Adrenal gland (tissue), 5 donors: Measurements from ENCODE around the gene MFAP2.

Experiments used
- POLR2A ChIP-seq, 2 donors: fragments of 450-650 bp; IDR thresholded peaks; one replicate each; pipeline ENCODE4 v1.6.1; 2017; ENCODE audit warnings: antibody characterized with exemption in 2 of 2, mild to moderate bottlenecking in 2 of 2, moderate library complexity in 1 of 2
- TF ChIP-seq, protein P1 (sequence below), 6 experiments: fragments of 450-650 bp in 4 of 6; fragments of 200-600 bp in 2 of 6; sonication (generic) in 1 of 6; IDR thresholded peaks; 1 replicate in 5 of 6; 2 replicates in 1 of 6; pipeline versions ENCODE4 v1.5.1 to v1.8.0; 2016 to 2021; ENCODE audit warnings: antibody characterized with exemption in 6 of 6, mild to moderate bottlenecking in 2 of 6, moderate library complexity in 1 of 6
- donor health status: DM: no; HTN: no; CAD: no.

DNA sequence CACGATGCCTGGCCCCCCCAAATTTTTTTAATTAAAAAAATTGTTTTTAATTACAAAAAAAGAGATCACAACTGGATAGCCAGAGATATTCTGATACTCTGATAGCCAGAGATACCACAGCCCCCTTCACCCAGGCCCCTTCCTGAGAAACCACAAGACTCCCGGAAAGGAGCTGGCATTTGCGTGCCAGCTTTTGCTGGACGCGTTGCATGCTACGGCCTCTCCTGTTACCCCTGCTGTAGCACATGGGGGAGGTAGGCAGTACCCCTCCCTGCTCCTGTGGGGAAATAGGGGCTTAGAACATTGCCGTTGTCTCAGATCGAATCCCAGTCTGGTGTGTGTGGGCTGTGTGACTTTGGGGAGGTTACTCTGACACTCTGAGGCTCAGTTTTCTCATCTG lies 22.7 kb downstream of the MFAP2 start:
- TF ChIP-seq, protein P1, sequence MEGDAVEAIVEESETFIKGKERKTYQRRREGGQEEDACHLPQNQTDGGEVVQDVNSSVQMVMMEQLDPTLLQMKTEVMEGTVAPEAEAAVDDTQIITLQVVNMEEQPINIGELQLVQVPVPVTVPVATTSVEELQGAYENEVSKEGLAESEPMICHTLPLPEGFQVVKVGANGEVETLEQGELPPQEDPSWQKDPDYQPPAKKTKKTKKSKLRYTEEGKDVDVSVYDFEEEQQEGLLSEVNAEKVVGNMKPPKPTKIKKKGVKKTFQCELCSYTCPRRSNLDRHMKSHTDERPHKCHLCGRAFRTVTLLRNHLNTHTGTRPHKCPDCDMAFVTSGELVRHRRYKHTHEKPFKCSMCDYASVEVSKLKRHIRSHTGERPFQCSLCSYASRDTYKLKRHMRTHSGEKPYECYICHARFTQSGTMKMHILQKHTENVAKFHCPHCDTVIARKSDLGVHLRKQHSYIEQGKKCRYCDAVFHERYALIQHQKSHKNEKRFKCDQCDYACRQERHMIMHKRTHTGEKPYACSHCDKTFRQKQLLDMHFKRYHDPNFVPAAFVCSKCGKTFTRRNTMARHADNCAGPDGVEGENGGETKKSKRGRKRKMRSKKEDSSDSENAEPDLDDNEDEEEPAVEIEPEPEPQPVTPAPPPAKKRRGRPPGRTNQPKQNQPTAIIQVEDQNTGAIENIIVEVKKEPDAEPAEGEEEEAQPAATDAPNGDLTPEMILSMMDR (IDR thresholded peaks at IDR 0.05): no peak
- no peak for TF ChIP-seq POLR2A (IDR thresholded peaks at IDR 0.05)
